IPS-20b (cell line): ENCODE measurements around the gene SAPCD2.

Experiments used
- H3K27ac ChIP-seq: one replicate; pipeline ENCODE4 v1.5.1; 2013; ENCODE audit warnings: low read length
- H3K27me3 ChIP-seq: 2 replicates; pipeline ENCODE4 v1.6.1; 2013; ENCODE audit warnings: mild to moderate bottlenecking, low read length, inconsistent platforms; ENCODE audit not compliant: insufficient read depth
- H3K36me3 ChIP-seq: 2 replicates; pipeline ENCODE4 v1.6.1; 2013; ENCODE audit warnings: low read depth, mild to moderate bottlenecking, inconsistent platforms, low read length, moderate library complexity; ENCODE audit not compliant: insufficient read depth
- H3K4me1 ChIP-seq: 2 replicates; pipeline ENCODE4 v1.6.1; 2013; ENCODE audit warnings: mild to moderate bottlenecking, control low read depth, inconsistent platforms, low read length, moderate library complexity; ENCODE audit not compliant: insufficient read depth
- H3K4me3 ChIP-seq: 2 replicates; pipeline ENCODE4 v1.5.1; 2013; ENCODE audit warnings: mild to moderate bottlenecking, low read length, inconsistent platforms
- H3K9ac ChIP-seq: 2 replicates; pipeline ENCODE4 v1.6.1; 2013; ENCODE audit warnings: low read depth, mild to moderate bottlenecking, inconsistent platforms, low read length, moderate library complexity
- H3K9me3 ChIP-seq: 2 replicates; pipeline ENCODE4 v1.6.1; 2013; ENCODE audit warnings: mild to moderate bottlenecking, low read depth, low read length, inconsistent platforms; ENCODE audit not compliant: insufficient read depth

Gene SAPCD2

DNA sequence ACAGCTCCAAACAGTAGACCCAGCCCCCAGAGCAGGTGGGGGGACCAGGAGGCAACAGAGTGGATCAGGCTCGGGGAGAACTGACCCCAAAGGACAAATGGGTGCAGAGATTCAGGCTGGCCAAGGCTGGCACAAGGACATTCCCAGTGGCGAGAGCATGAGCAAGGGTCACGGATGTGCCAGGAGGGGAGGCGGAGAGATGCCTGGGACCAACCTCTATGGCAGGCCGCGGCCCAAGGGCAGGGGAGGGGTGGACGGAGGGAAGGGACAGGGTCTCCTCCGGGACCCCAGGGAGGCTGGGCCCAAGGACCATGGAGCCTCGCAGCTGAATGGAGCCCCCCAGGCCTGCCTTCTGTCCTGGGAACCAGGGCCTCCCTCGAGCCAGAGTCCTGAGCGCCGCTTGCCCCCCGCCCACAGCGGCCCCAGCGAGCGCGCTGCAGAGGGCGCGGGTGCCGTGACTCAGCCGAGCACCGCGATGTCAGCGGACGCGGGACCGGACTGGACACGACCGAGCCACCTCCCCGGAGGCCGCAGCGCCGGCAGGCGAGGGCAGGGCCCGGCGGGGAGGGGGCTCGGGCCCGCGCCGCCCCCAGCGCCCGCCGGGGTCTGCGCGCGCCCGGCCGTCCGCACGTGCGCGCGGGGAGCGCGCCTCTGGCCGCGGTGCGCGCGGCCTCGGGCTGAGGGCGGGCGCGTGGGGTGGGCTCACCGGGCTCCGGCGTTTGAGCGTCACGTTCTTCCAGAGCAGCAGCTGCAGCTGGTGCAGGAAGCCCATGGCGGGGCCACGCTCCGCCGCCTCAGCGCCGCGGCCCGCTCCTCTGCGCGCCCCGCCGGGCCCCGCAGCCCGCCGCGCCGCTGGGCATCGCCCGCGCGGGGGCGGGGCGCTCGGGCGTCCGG is 42.7 kb downstream of the SAPCD2 start, which contains the start of gene ABCA2:
TSS of gene ABCA2 (minus strand) at position 869 of the 894 bp plus-strand sequence. CDS start at position 772, 97 bp downstream.
- Histone ChIP-seq H3K27ac (no peak within 1 kb of the TSS), H3K4me3 (peak within 1 kb of the TSS; percentile 62), H3K27me3 (peaks cover 25% of the 10 kb centered on the region), H3K9me3 (no peaks in the 10 kb centered on the region), H3K9ac (no peak within 1 kb of the TSS), H3K4me1 (no peaks in the 10 kb centered on the region), H3K36me3 (no peaks in the 10 kb centered on the region)

DNA sequence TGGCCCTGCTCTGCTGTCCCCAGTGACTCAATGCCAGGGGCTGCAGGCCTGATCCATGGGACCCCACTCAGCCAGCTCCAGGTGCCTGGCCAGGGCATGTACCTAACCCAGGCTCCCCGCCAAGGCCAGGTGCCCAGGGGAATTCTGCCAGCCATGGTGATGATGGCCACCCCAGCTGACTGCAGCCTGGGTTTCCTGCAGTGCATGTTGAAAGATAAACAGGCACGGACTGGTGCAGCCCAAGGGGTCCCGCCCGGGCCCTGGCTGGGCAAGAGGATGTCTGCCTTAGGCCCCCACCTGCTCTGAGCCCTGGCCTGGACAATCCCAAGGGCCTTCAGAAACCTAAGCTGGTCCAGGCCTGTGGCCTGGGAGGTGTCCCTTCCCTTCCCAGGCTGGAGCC is 43.5 kb downstream of the SAPCD2 start:
- no peak overlapping the region; the same call in 1 of the 2 replicates for H3K4me3 ChIP-seq

DNA sequence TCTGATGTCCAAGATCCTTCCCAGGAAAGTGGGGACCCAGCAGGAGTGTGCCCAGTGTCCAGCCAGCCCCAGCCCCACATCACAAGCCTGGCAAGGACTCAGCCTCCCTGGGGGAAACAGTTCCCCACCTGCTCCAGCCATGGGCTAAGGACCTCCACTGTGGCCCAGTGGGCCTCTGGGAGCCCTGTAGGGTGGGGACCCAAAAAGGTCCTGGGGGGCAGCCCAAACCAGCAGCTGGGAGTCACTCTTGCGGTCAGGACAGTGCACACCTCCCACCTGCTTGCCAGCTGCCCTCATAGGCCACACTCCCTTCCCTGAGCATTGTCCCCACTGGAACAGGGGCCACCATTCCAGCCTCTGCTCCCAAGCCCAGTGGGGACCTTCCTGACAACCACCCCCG is 44.0 kb downstream of the SAPCD2 start:
- Histone ChIP-seq H3K27me3 (peaks cover 25% of the 10 kb centered on the region), H3K4me1 (no peaks in the 10 kb centered on the region), H3K27ac (no peak overlapping the region), H3K36me3 (no peaks in the 10 kb centered on the region), H3K9me3 (no peaks in the 10 kb centered on the region), H3K4me3 (no peak overlapping the region), H3K9ac (no peak overlapping the region)

More for the DNA sequence above, 43.5 kb downstream of the SAPCD2 start:
- no peak overlapping the region for H3K27ac ChIP-seq
- no peaks in the 10 kb centered on the region for H3K36me3 ChIP-seq
- H3K4me1 ChIP-seq, result no peaks in the 10 kb centered on the region
- no peak overlapping the region for H3K9ac ChIP-seq
- no peaks in the 10 kb centered on the region for H3K9me3 ChIP-seq
- peaks cover 25% of the 10 kb centered on the region for H3K27me3 ChIP-seq

DNA sequence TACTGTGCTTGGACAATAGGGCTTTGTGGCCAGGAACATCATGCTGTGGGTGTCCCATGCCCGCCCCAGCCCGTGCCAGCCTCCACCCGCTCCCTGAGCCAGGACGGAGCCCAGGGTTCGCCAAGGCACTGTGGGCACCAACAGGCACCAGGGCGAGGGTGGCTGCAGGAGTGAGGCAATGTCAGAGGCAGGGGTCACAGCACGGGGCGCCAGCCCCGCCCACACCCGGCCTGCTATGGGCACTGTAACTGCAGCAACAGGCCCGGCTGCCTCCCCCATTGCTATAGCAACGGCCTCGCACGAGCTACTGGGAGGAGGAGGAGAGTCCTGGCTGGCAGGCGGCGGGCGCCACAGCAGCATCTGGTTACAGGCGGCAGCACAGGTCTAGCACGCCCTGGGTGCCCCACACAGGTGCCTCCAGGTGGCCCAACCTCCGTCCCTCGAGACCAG is 44.8 kb downstream of the SAPCD2 start:
- no peaks in the 10 kb centered on the region for H3K36me3 ChIP-seq
- peaks cover 25% of the 10 kb centered on the region for H3K27me3 ChIP-seq
- H3K4me3 ChIP-seq, result no peak overlapping the region
- no peaks in the 10 kb centered on the region for H3K9me3 ChIP-seq
- H3K27ac ChIP-seq, result no peak overlapping the region
- H3K9ac ChIP-seq, result no peak overlapping the region
- no peaks in the 10 kb centered on the region for H3K4me1 ChIP-seq

DNA sequence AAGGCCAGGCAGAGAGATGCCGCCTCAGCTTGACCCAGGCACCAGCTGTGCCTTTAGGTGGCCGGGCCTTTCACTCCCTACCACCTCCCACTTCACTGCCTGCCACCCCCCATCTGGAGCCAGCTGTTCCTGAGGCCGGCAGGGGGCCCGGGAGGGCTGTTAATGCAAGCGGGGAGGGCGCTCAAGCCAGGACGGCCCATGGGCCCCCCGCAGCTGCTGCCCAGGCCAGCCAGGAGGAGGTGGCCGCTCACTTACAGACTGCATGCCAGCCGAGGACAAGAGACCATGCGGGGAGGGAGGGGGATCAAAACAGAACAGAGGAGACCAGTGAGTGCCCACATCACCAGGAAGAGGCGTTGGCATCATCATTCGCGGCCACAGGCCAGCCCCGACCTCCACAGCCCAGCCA is 46.8 kb downstream of the SAPCD2 start:
- H3K27me3 ChIP-seq, result peaks cover 17% of the 10 kb centered on the region
- no peaks in the 10 kb centered on the region for H3K4me1 ChIP-seq
- H3K9ac ChIP-seq, result no peak overlapping the region
- no peak overlapping the region for H3K4me3 ChIP-seq
- H3K36me3 ChIP-seq, result no peaks in the 10 kb centered on the region
- H3K27ac ChIP-seq, result no peak overlapping the region
- no peaks in the 10 kb centered on the region for H3K9me3 ChIP-seq

DNA sequence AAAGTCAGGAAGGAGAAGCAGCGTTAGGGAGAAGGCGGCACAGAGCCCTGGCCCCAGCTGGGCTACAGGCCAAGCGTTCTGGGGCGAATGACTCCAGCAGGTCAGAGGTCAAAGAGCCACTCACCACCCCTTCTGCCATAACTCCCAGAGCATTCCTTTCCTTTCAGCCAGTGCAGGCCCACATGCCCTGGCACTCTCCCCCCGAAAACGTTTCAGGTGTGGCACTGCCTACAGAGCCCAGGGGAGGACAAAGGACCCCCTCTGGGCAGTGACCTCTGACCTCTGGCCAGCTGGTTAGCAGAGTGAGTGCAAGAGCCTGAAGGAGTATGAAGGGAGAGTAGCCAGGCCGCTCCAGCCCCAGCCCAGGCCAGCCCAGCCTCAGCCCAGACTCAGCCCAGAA is 47.2 kb downstream of the SAPCD2 start:
- Histone ChIP-seq H3K27me3 (peaks cover 14% of the 10 kb centered on the region), H3K4me3 (no peak overlapping the region), H3K27ac (no peak overlapping the region), H3K4me1 (no peaks in the 10 kb centered on the region), H3K36me3 (no peaks in the 10 kb centered on the region), H3K9me3 (no peaks in the 10 kb centered on the region), H3K9ac (no peak overlapping the region)

DNA sequence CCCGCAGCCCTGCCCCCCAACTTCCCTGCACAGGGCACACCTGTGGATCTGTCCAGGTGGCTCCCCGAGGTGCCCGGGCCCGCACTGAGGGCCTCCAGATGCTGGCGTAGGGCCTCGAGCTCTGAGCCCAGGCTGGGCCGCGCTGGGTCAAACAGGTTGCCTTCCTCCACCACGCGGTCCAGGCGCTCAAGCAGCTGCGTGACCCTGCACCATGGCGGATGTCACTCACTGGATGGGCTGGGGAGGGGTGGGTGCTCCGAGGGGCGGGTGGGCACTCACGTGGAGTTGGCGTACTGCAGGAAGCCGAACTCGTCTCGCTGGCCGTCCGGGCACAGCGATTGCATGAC is 47.7 kb downstream of the SAPCD2 start:
- H3K27me3 ChIP-seq, result peaks cover 14% of the 10 kb centered on the region
- H3K4me1 ChIP-seq, result no peaks in the 10 kb centered on the region
- H3K4me3 ChIP-seq, result no peak overlapping the region
- H3K27ac ChIP-seq, result no peak overlapping the region
- H3K36me3 ChIP-seq, result no peaks in the 10 kb centered on the region
- no peaks in the 10 kb centered on the region for H3K9me3 ChIP-seq
- no peak overlapping the region for H3K9ac ChIP-seq

DNA sequence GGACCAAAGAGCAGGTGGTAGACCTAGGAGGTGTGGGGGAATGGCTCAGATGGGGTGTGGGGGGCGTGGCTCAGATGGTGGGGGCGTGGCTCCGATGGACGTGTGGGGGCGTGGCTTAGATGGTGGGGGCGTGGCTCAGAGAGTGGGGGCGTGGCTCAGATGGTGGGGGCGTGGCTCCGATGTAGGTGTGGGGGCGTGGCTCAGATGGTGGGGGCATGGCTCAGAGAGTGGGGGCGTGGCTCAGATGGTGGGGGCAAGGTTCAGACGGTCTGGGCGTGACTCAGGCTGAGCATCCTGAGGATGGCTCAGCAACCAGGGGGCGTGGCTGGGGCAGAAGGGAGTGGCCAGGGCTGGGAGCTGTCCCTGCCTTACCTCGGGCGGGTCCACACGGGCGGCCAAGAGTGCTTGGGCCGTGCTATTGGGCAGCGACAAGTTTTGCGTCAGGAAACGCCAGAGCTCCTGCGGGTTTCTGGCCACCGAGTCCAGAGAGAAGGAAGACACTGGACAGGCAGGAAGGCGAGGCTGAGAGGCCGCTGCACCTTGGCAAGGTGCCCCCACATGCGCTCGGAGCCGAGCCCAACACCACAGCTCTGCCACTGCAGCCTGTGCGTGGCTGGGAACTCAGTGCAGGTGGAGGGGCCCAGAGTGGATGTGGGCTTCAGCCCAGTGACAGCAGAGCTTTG is 48.2 kb downstream of the SAPCD2 start:
- no peaks in the 10 kb centered on the region for H3K9me3 ChIP-seq
- no peaks in the 10 kb centered on the region for H3K4me1 ChIP-seq
- H3K36me3 ChIP-seq, result no peaks in the 10 kb centered on the region
- no peak overlapping the region for H3K27ac ChIP-seq
- peaks cover 8% of the 10 kb centered on the region for H3K27me3 ChIP-seq
- no peak overlapping the region for H3K9ac ChIP-seq
- H3K4me3 ChIP-seq, result no peak overlapping the region

DNA sequence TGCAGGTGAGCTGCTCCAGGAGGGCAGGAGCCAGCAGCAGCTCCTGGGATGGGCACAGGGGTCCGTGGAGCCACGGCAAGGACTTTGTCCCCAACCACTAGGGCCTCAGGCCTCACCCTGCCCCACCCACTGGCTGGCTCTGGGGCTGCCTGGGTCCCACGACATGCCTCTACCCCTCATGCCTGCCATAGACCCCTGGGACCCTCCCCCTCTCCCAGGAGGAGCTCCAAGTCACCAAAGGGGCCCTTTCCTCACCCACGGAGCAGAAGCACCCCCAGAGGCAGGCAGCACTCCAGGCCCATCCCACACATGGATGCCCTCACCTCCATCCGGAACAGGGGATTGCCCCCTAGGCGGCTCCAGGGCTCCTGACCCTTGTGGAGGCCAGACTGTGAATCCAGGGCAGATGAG is 48.8 kb downstream of the SAPCD2 start:
- Histone ChIP-seq H3K36me3 (no peaks in the 10 kb centered on the region), H3K27ac (no peak overlapping the region), H3K9me3 (no peaks in the 10 kb centered on the region), H3K4me3 (no peak overlapping the region), H3K27me3 (peaks cover 3% of the 10 kb centered on the region), H3K4me1 (no peaks in the 10 kb centered on the region), H3K9ac (no peak overlapping the region)

DNA sequence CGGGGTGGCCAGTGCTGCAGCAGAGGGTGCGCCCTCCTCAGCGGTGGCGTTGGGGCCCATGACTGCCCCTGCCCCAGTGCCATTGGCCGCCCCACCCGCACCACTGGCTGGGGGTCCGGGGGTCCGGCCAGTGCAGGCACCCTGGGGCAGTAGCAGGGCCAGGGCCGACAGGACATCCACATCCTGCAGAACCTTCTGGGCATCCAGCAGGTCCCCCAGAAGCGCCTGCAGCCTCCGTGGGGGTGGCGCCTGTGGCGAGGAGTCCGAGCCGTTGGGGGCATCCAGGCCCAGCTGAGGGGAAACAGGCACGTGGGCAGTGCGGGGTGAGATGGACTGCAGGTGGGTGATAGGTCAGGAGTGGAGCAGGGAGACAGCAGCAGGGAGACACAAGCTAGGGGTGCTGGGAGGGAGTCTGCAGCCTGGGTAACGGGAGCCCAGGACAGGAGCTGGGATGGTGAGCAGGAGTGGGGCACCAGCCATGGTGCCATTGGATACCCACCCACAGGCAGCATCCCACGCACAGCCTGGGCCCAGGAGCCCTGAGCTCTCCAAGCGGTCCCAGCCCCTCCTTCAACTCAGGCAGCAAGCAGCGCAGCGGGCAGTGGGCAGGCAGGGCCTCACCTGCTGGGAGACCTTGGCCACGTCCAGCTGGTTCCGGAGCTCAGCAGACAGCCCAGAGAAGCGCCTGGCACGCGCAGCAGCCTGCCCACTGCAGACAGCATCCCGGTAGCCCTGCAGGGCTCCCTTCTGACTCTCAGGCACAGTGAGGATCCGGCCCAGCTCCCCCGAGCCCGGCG is 49.4 kb downstream of the SAPCD2 start:
- H3K4me1 ChIP-seq, result no peaks in the 10 kb centered on the region
- H3K9me3 ChIP-seq, result no peaks in the 10 kb centered on the region
- no peaks in the 10 kb centered on the region for H3K36me3 ChIP-seq
- H3K27me3 ChIP-seq, result no peaks in the 10 kb centered on the region
- H3K4me3 ChIP-seq, result no peak overlapping the region
- no peak overlapping the region for H3K9ac ChIP-seq
- H3K27ac ChIP-seq, result no peak overlapping the region

DNA sequence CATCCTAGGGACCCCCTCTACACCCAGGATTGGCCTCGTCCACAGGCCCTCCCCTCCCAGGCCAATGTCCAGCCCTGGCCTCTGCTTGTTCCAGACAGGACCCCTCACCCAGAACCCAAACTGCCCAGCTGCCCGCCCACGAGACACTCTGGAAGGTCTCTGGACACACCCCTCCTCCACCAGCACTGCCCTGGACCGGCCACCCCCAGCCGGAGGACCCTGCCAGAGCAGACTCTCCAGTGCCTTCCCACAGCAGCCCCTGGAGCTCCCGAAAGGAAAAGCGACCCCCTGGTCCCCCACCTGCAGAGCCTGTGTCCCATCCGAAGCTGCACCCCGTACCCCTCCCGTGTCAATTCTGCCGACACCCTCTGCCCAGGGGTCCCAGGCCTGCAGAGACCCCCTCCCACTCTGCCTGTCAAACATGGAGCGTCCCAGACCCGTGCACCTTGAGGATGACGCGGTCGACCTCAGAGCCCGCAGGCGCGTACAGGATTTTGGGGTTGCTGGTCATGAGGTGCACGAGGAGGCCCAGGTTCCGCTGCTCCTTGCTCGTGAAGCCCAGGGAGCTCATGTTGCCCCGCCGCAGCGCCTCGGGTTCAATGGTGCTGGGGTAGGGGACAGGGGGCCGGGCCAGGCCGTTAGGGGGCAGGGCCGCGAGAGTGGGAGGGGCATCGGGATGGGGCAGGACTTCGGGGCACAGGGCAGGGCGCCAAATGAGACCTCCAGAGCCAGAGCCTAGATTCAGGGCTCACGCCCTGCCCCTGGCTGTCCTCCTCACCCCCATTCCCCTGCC is 50.3 kb downstream of the SAPCD2 start:
- Histone ChIP-seq H3K9me3 (no peaks in the 10 kb centered on the region), H3K9ac (no peak overlapping the region), H3K27me3 (no peaks in the 10 kb centered on the region), H3K4me3 (no peak overlapping the region), H3K27ac (no peak overlapping the region), H3K4me1 (no peaks in the 10 kb centered on the region), H3K36me3 (no peaks in the 10 kb centered on the region)
